ENCODE data around the gene TMTC1. TPM values are rescaled to one million over a fixed set of nuclear protein-coding genes. Genes with fewer than 3 reads are reported as not detected.

Gene TMTC1
- total and polyA plus RNA-seq, 2 of the 8 experiments (the other 6 are each of a cell fraction or from before 2014, with no cell fraction given): 15.4 to 20.8 TPM

GRCh38 chr12:29617407-29617803, 166.3 kb downstream of the TMTC1 start (continued):
- no peak for TF ChIP-seq ATF2 (IDR thresholded peaks at IDR 0.05; ENCODE audit: low read length)
- TF ChIP-seq NANOG (IDR thresholded peaks at IDR 0.05; ENCODE audit: insufficient read depth, low read depth, low read length, poor library complexity, severe bottlenecking): no peak
